HepG2 (cell line): ENCODE data around the gene EPB41L5. TPM values are rescaled to one million over a fixed set of nuclear protein-coding genes. Genes with fewer than 3 reads are reported as not detected.

ENCODE experiments used
- ATAC-seq: fragments of 200-7000 bp; cut with Tn5 transposase; 3 replicates; pipeline ENCODE4 v1.9.1; 2020; ENCODE audit warnings: mild to moderate bottlenecking, moderate library complexity
- BruUV-seq: library from RNA; stranded (reverse); fragments of 400-500 nt; replicated peaks from 2 replicates; lab custom pipeline; 2021; lab: Mats Ljungman, UMichigan
- CTCF ChIA-PET: fragments of 300-600 bp; formaldehyde crosslinking; extraction: SDS; loops from one replicate; lab custom pipeline; 2021; ENCODE audit warnings: low total read pairs, inconsistent platforms, low intra/inter-chr PET ratio; lab: Yijun Ruan, JAX
- POLR2A ChIA-PET: fragments of 350-600 bp; sonication (Branson Sonifier 250); formaldehyde crosslinking; loops from one replicate; lab custom pipeline; 2020; ENCODE audit warnings: antibody characterized with exemption, inconsistent platforms; lab: Yijun Ruan, JAX
- DNase-seq: peaks from one replicate; pipeline ENCODE4 v3.0.0-alpha.2; 2015; ENCODE audit warnings: low spot score
- FAIRE-seq: peaks from 3 replicates; lab custom pipeline; 2011; peaks lifted over from hg19 to GRCh38; lab: Jason Lieb, UNC
- H2AFZ ChIP-seq: one replicate; pipeline ENCODE4 v1.6.1; 2011; ENCODE audit warnings: low read length, inconsistent platforms
- H3K27ac ChIP-seq: fragments of 300-600 bp; 3 replicates; pipeline ENCODE4 v1.8.0; 2011; ENCODE audit warnings: mixed run types, mild to moderate bottlenecking, mixed read lengths, low read length, inconsistent platforms; ENCODE audit not compliant: insufficient read depth; ENCODE audit errors: extremely low read length
- H3K27me3 ChIP-seq, 2 experiments: fragments of 200-600 bp in 1 of 2; 2 replicates in 1 of 2; 3 replicates in 1 of 2; pipeline versions ENCODE4 v1.6.0 to v1.8.0; 2011; ENCODE audit warnings: low read length in 2 of 2, mild to moderate bottlenecking in 2 of 2, moderate library complexity in 2 of 2, inconsistent platforms in 1 of 2; ENCODE audit not compliant: insufficient read depth in 2 of 2, control insufficient read depth in 1 of 2
- H3K36me3 ChIP-seq, 2 experiments: fragments of 200-600 bp in 1 of 2; replicated peaks in 1 of 2; 2 replicates in 1 of 2; 3 replicates in 1 of 2; pipeline versions ENCODE4 v1.5.1 to v1.8.0; 2011; ENCODE audit warnings: low read length in 2 of 2, inconsistent platforms in 1 of 2; ENCODE audit not compliant: insufficient read depth in 2 of 2, control insufficient read depth in 1 of 2
- H3K4me1 ChIP-seq: 2 replicates; pipeline ENCODE4 v1.5.1; 2012; ENCODE audit warnings: low read length, inconsistent platforms; ENCODE audit not compliant: insufficient read depth
- H3K4me2 ChIP-seq: 2 replicates; pipeline ENCODE4 v1.6.0; 2011; ENCODE audit warnings: low read depth, low read length, inconsistent platforms
- H3K4me3 ChIP-seq, 3 experiments: fragments of 200-600 bp in 1 of 3; sonication (generic), shearing (Covaris generic) in 1 of 3; replicated peaks in 1 of 3; 2 replicates each; pipeline ENCODE4 v1.5.1; 2011 to 2016; ENCODE audit warnings: low read length in 3 of 3, inconsistent platforms in 2 of 3, low read depth in 2 of 3, mild to moderate bottlenecking in 2 of 3, control low read depth in 1 of 3, mixed read lengths in 1 of 3; ENCODE audit not compliant: insufficient read depth in 1 of 3
- H3K79me2 ChIP-seq: one replicate; pipeline ENCODE4 v1.6.1; 2011; ENCODE audit warnings: low read length, inconsistent platforms; ENCODE audit not compliant: insufficient read depth
- H3K9ac ChIP-seq: 2 replicates; pipeline ENCODE4 v1.6.0; 2011; ENCODE audit warnings: mild to moderate bottlenecking, low read depth, low read length, inconsistent platforms; ENCODE audit not compliant: insufficient read depth
- H3K9me3 ChIP-seq: 2 replicates; pipeline ENCODE4 v1.5.1; 2012; ENCODE audit warnings: mild to moderate bottlenecking, low read length
- H4K20me1 ChIP-seq: 2 replicates; pipeline ENCODE4 v1.6.0; 2011; ENCODE audit warnings: inconsistent platforms, mild to moderate bottlenecking, low read length, moderate library complexity; ENCODE audit not compliant: insufficient read depth
- CENPX ChIP-seq: sonication (generic); formaldehyde crosslinking; IDR thresholded peaks from 2 replicates; pipeline ENCODE4 v1.9.0; 2021; ENCODE audit warnings: mild to moderate bottlenecking, missing genetic modification reagents, moderate library complexity
- EED ChIP-seq: sonication (generic); formaldehyde crosslinking; IDR thresholded peaks from 2 replicates; pipeline ENCODE4 v1.5.0; 2020; ENCODE audit warnings: mild to moderate bottlenecking, missing genetic modification reagents
- EHMT2 ChIP-seq: fragments of 200-600 bp; sonication (generic); IDR thresholded peaks from 2 replicates; pipeline ENCODE4 v1.7.0; 2017; ENCODE audit warnings: antibody characterized with exemption, low read depth, low read length, borderline replicate concordance
- PRMT3 ChIP-seq: sonication (generic); formaldehyde crosslinking; IDR thresholded peaks from 2 replicates; pipeline ENCODE4 v1.8.1; 2022; ENCODE audit warnings: low read depth, mild to moderate bottlenecking, moderate library complexity, missing genetic modification reagents, borderline replicate concordance
- TARDBP ChIP-seq: sonication (generic); formaldehyde crosslinking; IDR thresholded peaks from 2 replicates; pipeline ENCODE4 v1.8.0; 2022; ENCODE audit warnings: mild to moderate bottlenecking, missing genetic modification reagents
- ZNF839 ChIP-seq: sonication (generic); formaldehyde crosslinking; IDR thresholded peaks from 2 replicates; pipeline ENCODE4 v1.4.0; 2020; ENCODE audit warnings: missing genetic modification reagents, mild to moderate bottlenecking, borderline replicate concordance
- WGBS: methylation state at CpG from one replicate; pipeline ENCODE4 v1.1.6; 2017; ENCODE audit warnings: low lambda C conversion rate; 5-methylcytosine and 5-hydroxymethylcytosine counted together
- in situ Hi-C: cut with HindIII; loops from 2 replicates; pipeline ENCODE4 v1.10.0; 2017; ENCODE audit warnings: low pct_unique_long_range_greater_than_20kb; ENCODE audit not compliant: extremely low pct_ligation_motif_present
- intact Hi-C: fragments of 100-400 bp; cut with micrococcal nuclease; formaldehyde crosslinking; loops from one replicate; pipeline ENCODE4 v1.10.0; 2022; ENCODE audit not compliant: unreplicated experiment
- polyA plus RNA-seq, 8 experiments: library from polyadenylated mRNA; depleted of rRNA in 3 of 8; stranded (reverse) in 7 of 8; unstranded in 1 of 8; fragments of >200 nt; fragmentation: Illumina TruSeq in 4 of 8; extraction: Trizol in 4 of 8; gene quantifications; 2 replicates each; pipeline versions ENCODE4 v1.2.1 to v1.2.3, GENCODE V29; 2011 to 2016; ENCODE audit warnings: low read depth in 4 of 8, missing spikeins in 1 of 8, mixed read lengths in 1 of 8; ENCODE audit not compliant: insufficient read depth in 1 of 8
- total RNA-seq, 5 experiments: library from RNA; depleted of rRNA; stranded (reverse); fragments of >200 nt; fragmentation: Illumina TruSeq; extraction: Trizol; gene quantifications; 2 replicates each; pipeline ENCODE4 v1.2.3, GENCODE V29; 2016; ENCODE audit warnings: low read depth in 1 of 5
- TF ChIP-seq, protein P1 (sequence below): sonication (generic); formaldehyde crosslinking; IDR thresholded peaks from 2 replicates; pipeline ENCODE4 v1.9.0; 2021; ENCODE audit warnings: missing genetic modification reagents, borderline replicate concordance
- TF ChIP-seq, protein P2 (sequence below): sonication (generic); formaldehyde crosslinking; IDR thresholded peaks from 2 replicates; pipeline ENCODE4 v1.4.0; 2020; ENCODE audit warnings: missing genetic modification reagents

Gene EPB41L5
- total and polyA plus RNA-seq, 2 of the 13 experiments (the other 11 are each of a cell fraction or from before 2014, with no cell fraction given), result 40.5 to 47.5 TPM

DNA sequence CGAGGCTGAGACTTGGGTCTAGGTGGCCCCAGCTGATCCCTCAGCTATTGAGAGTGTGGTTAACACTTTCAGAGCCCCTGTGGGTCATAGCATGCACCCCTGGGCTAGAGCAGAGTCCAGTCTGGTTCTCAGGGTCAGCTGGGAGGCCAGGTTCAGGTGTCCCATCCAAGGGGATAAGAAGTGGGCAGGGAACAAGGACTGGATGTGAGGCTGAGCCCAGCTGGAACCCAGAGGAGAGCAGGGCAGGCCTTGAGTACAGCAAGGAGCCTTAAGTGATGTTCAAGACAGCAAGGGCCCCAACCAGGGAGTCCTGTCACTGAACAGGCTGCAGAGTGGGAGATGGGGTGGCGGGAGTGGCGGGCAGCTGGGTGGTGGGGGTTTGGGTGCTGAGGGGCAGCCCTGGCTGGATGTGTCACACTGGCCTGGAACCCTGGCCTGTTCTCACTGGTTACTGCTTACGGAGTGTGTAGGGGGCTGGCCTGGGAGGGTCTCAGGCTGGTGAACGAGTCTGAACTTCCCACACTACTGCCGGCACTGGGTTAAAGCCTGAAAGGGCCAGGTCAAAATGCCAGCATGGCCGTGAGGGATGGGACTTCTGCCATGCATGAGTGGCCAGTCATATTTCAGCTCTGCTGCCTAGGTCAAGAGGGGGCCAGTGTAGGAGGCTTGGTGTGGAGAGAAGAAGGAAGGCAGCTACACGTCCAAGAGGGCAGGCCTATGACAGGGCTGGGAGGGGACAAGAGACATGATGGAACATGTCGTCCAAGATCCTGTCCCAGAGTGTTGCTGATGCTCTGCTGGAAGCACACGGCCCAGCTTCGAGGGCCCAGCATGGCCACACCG lies 196.8 kb downstream of the EPB41L5 start:
- ATAC-seq (peak; percentile 18; the same call in 2 of the 3 replicates), FAIRE-seq (no peak), DNase-seq (no peak)
- Histone ChIP-seq H3K4me1 (peaks cover 7% of the 10 kb centered on the region; the same call in 1 of the 2 replicates), H3K4me3 (no peak overlapping the region; a peak in 1 of 6 replicates), H3K9me3 (no peaks in the 10 kb centered on the region), H3K4me2 (no peak overlapping the region), H3K79me2 (no peaks in the 10 kb centered on the region), H3K9ac (no peak overlapping the region), H3K27ac (no peak overlapping the region), H3K27me3 (peaks cover 2 to 20% of the 10 kb centered on the region in 2 experiments; a peak in 3 of 5 replicates), H4K20me1 (no peaks in the 10 kb centered on the region), H3K36me3 (no peaks in the 10 kb centered on the region), H2AFZ (no peak overlapping the region)
- intact Hi-C loops (no loop called here), in situ Hi-C loops (loop anchor here (10.0 kb wide), 1 partner anchor 105 kb away; no protein-coding TSS in a partner anchor)
- CTCF ChIA-PET, result no interaction called here
- POLR2A ChIA-PET, result no interaction called here
- TF ChIP-seq ZNF839, result 0 out of 2 replicates have a peak, but pooled peaks have one; percentile 2
- no peak for TF ChIP-seq EHMT2
- TF ChIP-seq CENPX (CRISPR knock-in tag), result no peak
- BruUV-seq, result no TSS peak
- WGBS, result 45% methylated on average over 12 of the region's 12 CpGs

DNA sequence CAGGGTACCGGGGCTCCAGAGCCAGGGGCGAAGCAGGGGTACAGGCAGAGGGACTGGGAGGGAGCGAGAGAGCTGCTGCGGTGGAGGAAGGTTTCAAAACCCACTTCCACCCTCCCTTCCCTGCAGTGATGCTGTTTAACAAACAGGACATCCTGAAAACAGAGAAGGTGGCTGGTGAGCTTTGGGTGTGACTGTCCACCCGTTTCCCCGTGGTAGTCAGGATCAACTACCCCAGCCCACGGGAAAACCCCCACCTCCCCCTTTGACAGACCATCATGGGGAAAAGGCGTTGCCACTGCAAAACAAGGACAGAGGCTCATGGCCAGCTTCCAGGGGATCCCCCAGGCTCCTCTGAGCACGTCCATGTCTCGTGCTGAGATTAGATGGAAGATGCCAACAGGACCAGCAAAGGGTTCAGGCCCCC lies 197.4 kb downstream of the EPB41L5 start:
- no peak overlapping the region for H2AFZ ChIP-seq
- ATAC-seq (no peak), FAIRE-seq (no peak), DNase-seq (no peak)
- H3K27ac ChIP-seq, result no peak overlapping the region
- H3K9ac ChIP-seq, result no peak overlapping the region
- H4K20me1 ChIP-seq, result no peaks in the 10 kb centered on the region
- CTCF ChIA-PET, result no interaction called here
- 28% methylated on average over 10 of the region's 10 CpGs for WGBS
- H3K79me2 ChIP-seq, result no peaks in the 10 kb centered on the region
- H3K4me1 ChIP-seq, result peaks cover 6% of the 10 kb centered on the region; the same call in 1 of the 2 replicates
- no peaks in the 10 kb centered on the region for H3K9me3 ChIP-seq
- H3K36me3 ChIP-seq, result no peaks in the 10 kb centered on the region
- no peak overlapping the region for H3K4me2 ChIP-seq
- intact Hi-C loops (no loop called here), in situ Hi-C loops (no loop called here)
- BruUV-seq, result no TSS peak
- POLR2A ChIA-PET, result no interaction called here
- peaks cover 2 to 13% of the 10 kb centered on the region in 2 experiments; a peak in 3 of 5 replicates for H3K27me3 ChIP-seq
- H3K4me3 ChIP-seq, result no peak overlapping the region; a peak in 1 of 6 replicates
- TF ChIP-seq TARDBP (CRISPR knock-in tag), result no peak
- TF ChIP-seq, protein P1, sequence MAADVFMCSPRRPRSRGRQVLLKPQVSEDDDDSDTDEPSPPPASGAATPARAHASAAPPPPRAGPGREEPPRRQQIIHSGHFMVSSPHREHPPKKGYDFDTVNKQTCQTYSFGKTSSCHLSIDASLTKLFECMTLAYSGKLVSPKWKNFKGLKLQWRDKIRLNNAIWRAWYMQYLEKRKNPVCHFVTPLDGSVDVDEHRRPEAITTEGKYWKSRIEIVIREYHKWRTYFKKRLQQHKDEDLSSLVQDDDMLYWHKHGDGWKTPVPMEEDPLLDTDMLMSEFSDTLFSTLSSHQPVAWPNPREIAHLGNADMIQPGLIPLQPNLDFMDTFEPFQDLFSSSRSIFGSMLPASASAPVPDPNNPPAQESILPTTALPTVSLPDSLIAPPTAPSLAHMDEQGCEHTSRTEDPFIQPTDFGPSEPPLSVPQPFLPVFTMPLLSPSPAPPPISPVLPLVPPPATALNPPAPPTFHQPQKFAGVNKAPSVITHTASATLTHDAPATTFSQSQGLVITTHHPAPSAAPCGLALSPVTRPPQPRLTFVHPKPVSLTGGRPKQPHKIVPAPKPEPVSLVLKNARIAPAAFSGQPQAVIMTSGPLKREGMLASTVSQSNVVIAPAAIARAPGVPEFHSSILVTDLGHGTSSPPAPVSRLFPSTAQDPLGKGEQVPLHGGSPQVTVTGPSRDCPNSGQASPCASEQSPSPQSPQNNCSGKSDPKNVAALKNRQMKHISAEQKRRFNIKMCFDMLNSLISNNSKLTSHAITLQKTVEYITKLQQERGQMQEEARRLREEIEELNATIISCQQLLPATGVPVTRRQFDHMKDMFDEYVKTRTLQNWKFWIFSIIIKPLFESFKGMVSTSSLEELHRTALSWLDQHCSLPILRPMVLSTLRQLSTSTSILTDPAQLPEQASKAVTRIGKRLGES, result no peak
- TF ChIP-seq PRMT3 (CRISPR knock-in tag), result no peak
- no peak for TF ChIP-seq EED (CRISPR knock-in tag)
- TF ChIP-seq, protein P2, sequence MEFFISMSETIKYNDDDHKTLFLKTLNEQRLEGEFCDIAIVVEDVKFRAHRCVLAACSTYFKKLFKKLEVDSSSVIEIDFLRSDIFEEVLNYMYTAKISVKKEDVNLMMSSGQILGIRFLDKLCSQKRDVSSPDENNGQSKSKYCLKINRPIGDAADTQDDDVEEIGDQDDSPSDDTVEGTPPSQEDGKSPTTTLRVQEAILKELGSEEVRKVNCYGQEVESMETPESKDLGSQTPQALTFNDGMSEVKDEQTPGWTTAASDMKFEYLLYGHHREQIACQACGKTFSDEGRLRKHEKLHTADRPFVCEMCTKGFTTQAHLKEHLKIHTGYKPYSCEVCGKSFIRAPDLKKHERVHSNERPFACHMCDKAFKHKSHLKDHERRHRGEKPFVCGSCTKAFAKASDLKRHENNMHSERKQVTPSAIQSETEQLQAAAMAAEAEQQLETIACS (CRISPR knock-in tag), result no peak
